ENCODE measurements around the gene PHPT1.
"Not testable (repeated sequence)": the region's sequence is repeated elsewhere in the genome, so short reads cannot be mapped to it uniquely, and the experiment has no call there.

PHPT1 gene

DNA sequence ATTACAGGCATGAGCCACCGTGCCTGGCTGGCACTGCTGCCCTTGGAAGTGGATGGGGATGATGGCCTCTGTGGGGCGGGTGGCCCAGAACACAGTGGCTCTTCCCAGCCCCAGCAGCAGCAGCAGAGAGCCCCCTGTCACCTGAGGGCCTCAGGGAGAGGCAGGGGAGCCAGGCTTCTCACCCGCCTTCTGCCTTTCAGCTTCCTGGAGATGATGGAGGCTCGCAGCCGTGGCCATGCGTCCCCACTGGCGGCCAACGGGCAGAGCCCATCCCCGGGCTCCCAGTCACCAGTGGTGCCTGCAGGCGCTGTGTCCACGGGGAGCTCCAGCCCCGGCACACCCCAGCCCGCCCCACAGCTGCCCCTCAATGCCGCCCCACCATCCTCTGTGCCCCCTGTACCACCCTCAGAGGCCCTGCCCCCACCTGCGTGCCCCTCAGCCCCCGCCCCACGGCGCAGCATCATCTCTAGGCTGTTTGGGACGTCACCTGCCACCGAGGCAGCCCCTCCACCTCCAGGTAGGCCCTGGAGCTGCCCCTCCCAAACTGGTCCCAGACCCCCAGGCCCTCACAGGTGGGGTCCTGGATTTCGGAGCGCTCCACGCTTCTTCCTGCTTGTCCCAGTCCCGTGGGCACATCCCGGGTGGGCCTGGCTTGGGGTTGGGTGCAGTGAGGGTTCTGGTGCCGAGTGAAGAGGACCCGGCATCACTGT is 11.9 kb upstream of the PHPT1 start:
- DNase-seq (ENCODE audit: low spot score), result no peak

DNA sequence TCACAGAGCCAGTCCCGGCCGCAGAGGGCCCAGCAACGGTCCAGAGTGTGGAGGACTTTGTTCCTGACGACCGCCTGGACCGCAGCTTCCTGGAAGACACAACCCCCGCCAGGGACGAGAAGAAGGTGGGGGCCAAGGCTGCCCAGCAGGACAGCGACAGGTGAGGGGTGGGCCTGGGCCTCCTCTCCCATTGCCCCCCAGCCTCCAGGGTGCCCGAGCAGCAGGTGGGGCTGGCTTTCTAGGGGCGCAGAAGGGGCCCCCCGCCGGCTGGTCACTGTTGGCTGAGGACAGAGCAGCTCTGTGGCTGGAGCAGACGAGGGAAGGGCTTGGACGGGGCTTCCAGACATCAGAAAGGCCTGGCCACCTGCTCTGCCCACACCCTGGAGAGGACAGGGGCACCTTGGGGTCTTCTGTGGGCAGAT is 11.3 kb upstream of the PHPT1 start:
- DNase-seq (ENCODE audit: low spot score), result not testable (repeated sequence)

DNA sequence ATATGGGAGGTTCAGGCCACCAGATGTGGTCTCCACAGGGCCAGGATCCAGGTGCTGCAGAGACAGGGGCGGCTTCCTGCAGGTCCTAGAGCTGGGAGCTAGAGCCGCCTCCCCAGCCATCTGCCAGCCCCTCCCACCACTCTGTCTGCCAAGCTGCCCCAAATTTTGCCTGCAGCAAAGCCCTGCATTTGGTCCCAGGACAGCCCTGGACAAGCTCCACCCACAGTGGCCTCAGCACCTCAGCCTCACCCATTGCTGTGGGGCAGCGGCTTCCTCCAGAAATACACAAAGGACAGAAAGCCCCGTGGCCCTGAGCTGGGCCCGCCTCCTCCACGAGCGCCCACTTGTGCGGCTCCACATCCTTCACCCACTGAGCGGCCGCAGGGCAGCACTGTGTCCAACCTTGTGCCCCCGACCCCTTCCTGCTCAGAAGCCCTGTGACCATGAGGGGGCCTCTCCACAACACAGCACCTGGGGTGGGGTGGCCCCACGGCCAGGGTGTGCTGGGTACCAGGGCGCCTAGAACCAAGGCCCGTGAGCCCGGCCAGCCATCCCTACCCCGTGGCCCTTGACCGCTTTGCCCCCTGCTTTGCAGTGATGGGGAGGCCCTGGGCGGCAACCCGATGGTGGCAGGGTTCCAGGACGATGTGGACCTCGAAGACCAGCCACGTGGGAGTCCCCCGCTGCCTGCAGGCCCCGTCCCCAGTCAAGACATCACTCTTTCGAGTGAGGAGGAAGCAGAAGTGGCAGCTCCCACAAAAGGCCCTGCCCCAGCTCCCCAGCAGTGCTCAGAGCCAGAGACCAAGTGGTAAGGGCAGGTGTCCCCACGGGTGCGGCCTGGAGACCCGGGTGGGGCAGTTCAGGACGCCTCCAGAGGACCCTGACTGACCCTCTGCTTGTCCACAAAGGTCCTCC is 10.6 kb upstream of the PHPT1 start:
- no peak for DNase-seq (ENCODE audit: low spot score)

DNA sequence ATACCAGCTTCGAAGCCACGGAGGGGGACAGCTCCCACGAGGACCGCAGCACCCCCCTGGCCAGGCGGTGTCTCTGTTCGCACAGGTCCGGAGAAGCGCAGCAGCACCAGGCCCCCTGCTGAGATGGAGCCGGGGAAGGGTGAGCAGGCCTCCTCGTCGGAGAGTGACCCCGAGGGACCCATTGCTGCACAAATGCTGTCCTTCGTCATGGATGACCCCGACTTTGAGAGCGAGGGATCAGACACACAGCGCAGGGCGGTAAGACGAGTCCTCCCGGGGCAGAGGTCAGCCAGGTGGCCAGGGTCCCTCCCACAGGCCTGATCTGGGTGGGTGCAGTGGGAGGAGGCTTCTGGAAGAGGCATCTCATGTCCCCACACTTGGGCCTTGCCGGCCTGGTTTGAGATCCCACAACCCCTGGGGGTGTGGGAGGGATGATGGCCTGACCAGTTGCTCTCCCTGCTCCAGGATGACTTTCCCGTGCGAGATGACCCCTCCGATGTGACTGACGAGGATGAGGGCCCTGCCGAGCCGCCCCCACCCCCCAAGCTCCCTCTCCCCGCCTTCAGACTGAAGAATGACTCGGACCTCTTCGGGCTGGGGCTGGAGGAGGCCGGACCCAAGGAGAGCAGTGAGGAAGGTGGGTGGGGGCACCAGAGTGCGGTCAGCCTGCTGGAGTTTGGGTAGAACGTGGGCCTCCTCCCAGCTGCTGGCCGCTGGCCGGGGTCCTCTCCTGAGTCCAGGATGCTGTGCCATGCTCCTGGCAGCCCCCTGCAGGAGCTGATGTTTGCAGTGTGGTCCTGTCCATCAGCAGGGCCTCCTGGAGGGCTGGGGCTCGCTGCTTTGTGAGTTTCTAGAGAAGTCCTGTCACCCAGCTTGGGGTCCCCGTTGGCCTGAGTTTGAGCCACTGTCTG is 9.7 kb upstream of the PHPT1 start:
- DNase-seq (ENCODE audit: low spot score), result no peak

DNA sequence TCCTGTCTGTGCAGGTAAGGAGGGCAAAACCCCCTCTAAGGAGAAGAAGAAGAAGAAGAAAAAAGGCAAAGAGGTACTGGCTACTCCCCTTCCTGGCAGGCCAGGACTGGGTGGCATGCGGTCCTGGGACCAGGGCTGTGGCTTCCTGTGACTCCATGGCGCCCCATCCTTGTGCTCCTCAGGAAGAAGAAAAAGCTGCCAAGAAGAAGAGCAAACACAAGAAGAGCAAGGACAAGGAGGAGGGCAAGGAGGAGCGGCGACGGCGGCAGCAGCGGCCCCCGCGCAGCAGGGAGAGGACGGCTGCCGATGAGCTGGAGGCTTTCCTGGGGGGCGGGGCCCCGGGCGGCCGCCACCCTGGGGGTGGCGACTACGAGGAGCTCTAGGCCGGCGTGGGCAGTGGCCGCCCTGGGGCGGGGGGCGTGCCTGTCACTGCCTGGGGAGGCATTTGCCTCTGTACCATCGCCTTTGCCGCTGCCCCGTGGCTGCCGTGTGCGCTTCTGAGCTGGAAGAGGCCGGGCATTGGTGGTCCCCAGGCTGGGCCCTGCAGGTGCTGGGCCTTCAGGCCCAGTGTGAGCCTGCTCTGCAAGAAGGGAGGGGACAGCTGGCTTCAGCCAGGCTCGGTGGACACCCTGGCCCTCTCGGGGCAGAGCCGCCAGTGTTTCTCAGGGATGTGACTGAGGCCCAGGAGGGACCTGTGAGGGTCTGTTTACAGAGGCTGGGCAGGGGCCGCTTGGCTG is 8.9 kb upstream of the PHPT1 start:
- DNase-seq (ENCODE audit: low spot score), result no peak

DNA sequence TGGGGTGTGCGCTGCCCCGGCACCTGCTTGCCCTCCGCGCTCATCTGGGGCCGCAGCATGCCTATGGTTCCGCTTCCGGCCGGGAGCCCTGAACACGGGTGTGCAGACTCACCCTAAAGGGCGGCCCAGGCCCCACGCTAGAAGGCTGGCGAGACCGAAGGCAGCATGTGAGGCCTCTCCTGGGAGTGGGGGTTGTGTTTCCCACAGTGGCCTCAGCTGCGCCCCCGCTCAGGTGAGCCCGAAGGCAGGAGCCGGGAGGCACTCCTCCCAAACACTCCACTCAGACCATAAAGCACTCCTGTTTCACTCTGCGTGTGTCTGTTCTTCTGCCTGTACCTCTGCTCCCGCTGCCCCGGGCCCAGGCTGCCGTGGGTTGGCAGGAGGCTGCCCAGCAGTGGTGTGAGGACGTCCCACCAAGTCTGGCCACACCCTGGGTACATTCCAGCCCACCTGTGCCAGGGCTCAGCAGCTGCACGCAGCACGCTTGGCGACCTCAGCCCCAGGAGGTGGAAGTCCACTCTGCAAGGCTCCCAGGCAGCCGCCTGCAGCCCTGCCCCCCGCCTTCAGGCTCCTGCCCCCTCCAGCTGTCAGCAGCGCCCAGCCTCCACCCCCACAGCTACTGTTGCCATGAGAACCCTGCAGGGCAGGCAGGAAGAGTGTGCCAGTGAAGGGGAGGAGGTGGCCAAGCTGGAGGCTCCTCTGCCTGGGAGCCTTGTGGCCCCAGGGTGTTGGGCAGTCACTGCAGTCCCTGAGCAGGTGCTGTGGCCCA is 8.1 kb upstream of the PHPT1 start:
- peak; percentile 77 for DNase-seq (ENCODE audit: low spot score)

DNA sequence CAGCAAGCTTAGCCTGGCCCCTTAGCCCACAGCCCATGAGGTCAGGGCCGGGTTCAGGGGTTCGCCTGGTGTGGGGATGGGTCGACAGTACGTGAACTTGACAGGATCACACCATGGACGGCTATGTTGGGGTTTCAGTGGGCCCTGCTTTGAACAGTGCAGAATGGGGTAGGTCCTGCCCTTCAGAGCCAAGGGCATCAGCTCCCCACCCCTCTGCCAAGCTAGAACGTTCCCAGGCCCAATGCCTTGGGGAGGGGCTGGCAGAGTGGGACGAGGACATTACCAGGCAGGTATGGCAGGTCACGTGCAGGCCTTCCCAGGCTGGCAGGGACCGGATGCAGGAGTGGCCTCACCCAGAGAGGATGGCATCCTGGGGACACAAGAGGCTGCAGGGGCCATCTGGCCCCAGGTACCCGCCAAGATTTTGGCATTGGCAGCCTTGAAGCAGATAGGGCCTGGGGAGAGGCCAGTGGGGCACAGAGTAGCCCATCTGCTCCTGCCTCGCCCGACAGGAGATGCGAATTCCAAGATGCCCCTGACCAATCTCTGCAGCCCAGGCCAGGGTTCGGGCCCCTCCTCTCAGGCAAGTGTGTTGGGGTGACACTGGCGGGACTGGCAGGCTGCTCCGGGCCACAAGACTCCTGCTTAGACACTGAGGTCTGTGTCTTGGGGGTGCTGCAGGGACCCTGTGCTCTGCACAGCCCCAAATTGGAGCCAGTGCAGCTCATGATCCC is 7.4 kb upstream of the PHPT1 start:
- peak; percentile 93 for DNase-seq (ENCODE audit: low spot score)

DNA sequence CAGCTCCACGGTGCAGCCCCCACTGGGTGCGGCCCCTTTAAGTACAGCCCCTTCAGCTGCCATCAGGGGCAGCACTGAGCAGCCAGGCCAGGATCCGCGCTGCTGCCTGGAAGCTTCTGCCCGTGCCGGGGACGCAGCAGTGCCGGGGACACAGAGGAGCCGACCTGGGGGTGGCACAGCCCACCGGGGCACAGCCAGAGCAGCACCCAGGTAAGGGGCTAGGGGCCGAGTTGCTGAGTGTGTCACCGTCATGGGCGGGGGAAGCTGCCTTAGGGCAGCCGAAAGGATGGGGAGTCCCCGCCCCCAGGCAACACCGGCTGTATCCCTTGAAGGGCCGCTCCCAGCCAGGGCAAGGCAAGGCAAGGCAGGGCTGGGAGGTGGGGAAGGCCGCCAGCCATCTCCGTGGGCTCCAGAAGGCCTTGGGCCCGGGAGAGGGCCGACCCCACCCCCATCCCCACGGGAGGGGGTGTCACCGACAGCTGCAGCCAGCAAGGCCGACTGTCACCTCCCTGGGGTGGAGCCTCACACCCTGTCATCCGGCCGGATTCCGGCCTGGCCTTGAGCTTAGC is 6.7 kb upstream of the PHPT1 start, which contains the start of gene AJM1:
TSS of gene AJM1 (plus strand) at position 99 of the 569 bp plus-strand sequence. CDS start 1,937 bp downstream, outside the sequence.
- peak; percentile 93 for DNase-seq (ENCODE audit: low spot score)

DNA sequence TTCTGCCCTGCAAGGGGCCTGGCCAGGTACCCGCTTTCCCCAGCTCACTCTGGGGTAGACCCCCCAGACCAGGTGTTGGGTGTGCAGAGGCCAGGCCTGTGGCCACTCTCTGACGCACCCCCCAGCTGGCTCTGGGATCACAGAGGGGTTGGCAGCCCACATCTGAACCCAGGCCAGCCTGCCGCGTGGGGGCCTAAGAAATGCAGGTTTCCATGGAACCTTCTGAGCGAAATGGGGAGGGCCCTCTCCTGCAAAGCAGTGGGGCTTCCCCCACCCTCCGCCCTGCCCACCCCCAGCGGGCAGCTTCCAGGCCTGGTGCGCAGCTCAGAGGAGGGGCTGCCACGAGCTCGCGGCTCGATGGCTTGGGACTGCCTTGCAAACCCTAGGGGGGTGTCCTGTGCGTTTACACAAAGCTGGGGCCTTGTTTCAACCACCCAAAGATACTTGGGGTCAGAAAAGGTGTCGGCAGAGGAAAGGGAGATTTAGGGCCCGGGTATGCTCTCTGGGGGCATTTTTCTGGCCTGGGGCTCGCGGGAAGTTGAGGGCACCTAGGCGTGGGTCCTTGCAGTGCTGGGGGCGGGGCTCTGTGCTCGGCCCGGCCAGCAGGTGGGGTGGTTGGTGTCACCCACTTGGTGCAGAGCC is 5.9 kb upstream of the PHPT1 start:
- not testable (repeated sequence) for DNase-seq (ENCODE audit: low spot score)

DNA sequence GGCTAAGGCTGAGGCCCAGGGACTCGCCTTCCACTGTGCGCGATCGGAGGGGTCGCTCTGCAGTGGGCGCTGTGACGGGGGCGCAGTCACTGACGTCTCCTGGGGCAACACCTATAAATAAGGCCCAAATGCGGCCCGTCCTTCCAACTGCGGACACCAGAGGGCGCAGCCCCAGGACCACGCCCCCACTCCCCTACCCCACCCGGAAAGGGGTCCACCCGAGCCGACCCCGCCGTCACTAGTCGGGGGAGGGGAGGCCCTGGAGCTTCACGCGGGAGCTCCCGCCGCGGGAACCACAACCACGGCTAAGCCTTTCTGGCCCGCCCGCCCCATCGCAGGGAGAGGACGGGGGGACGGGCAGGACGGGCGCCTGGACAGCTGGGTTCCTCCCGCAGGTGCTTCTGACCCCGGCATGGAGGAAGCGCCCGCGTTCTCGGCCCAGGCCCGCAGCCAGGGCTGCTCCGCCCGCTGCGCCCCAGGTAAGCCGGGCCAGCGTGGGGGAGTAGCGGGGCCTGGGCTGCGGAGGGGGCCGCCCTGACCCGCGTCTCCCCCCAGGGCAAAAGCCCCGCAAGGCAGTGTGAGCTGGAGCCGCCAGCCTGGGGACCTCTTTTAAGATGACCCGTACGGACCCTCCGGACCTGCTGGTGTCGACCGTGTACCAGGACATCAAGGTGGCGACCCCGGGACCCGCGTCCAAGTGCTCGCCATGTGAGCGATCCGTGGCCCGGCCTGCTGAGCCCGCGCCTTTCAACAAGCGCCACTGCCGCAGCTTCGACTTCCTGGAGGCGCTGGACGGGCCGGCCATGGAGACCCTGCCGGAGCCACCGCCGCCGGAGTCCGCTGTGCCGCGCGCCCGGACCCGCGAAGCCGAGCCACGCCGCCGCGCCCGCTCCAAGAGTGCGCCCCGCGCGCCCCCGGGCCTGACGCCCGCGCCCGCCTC is 5.1 kb upstream of the PHPT1 start:
- DNase-seq (ENCODE audit: low spot score), result not testable (repeated sequence)

DNA sequence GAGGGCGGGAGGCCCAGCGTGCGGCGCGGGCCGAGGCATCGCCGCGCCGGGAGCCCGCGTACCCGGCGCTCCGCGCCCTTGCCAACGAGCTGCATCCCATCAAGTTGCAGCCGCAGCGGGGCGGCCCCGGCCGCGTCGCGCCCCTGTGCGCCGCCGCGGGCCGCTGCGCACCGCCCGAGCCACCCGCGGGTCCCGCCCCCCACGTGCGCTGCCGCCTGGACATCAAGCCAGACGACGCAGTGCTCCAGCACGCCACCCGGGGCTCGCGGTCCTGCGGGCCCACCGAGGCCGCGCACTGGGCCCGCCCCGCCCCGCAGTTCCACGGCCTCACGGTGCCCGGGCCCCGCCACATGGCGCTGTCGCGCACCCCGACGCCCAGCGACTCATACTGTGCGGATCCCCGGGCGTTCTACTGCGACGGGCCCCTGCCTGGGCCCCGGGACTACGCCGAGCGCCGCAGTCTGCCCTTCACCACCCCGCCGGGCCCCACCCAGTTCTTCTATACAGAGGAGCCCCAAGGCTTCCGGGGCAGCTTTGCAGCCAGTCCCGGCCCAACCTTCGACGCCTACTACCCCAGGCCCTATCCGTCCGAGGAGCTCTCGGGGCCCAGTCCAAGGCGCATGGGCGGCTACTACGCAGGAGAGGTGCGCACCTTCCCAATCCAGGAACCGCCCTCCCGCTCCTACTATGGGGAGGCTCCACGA is 4.3 kb upstream of the PHPT1 start:
- DNase-seq (ENCODE audit: low spot score), result no peak

DNA sequence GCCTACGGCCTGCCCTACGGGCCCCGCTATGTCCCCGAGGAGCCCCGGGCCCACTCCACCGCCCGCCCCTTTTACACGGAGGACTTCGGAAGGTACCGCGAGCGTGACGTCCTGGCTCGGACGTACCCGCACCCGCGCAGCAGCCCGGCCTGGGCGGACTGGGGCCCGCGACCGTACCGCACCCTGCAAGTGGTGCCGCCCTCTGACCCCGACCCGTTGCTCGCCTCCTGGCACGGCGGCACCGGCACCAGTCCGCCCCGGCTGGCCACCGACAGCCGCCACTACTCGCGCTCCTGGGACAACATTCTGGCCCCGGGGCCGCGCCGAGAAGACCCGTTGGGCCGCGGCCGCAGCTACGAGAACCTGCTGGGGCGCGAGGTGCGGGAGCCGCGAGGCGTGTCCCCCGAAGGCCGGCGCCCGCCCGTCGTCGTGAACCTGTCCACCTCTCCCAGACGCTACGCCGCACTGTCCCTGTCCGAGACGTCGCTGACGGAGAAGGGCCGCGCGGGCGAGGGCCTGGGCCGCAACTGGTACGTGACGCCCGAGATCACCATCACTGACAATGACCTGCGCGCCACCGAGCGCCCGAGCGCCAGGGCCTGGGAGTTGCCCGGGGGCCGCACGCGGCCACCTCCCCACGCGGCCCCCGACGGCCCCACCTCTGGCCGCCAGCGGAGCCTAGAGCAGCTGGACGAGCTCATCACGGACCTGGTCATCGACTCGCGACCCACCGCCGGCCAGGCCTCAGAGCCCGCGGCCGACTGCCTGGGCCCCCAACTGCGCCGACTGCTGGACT is 3.5 kb upstream of the PHPT1 start:
- no peak for DNase-seq (ENCODE audit: low spot score)

DNA sequence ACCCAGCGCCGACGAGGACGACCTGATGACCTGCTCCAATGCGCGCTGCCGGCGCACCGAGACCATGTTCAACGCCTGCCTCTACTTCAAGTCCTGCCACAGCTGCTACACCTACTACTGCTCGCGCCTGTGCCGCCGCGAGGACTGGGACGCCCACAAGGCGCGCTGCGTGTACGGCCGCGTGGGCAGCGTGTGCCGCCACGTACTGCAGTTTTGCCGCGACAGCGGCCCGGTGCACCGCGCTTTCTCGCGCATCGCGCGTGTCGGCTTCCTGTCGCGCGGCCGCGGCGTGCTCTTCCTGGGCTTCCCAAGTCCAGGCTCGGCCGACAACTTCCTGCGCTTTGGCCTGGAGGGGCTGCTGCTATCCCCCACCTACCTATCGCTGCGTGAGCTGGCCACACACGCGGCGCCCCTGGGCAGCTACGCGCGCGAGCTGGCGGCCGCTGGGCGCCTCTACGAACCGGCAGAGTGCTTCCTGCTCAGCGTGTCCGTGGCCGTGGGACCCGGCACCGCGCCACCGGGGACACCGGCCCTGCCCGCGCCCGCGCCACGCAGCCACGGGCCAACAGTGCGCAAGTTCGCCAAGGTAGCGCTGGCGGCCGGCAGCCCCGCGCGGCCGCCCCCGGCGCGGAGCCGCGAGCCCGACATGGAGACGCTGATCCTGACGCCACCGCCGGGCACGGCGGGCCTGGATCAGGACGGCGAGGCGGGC is 2.7 kb upstream of the PHPT1 start:
- DNase-seq (ENCODE audit: low spot score), result no peak

DNA sequence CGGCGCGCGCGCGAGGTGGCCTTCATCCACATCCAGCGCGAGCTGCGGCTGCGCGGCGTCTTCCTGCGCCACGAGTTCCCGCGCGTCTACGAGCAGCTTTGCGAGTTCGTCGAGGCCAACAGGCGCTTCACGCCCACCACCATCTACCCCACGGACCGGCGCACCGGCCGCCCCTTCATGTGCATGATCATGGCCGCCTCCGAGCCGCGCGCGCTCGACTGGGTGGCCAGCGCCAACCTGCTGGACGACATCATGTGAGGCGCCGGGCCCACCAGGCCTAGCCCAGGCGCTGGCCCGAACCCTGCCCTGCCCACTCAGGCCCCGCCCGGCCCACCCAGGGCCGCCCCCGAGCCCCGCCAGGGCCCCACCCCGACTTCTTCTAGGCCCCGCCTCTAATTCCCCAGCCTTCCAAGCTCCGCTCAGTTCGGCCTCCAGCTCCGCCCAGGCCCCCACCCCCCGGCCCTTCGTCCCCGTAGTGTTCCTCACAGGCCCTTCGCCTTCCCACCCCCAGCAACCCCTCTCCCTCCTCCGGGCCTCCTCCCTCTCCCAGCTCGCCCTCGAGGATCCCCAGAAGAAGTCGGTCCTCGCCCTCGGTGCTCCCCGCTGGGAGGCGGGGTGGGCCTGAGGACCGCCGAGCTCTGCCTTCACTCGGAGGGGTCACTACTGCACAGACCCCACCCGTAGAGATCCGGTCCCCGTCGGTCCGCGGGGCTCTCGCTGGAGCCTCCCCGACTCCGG is 2.0 kb upstream of the PHPT1 start:
- no peak for DNase-seq (ENCODE audit: low spot score)

DNA sequence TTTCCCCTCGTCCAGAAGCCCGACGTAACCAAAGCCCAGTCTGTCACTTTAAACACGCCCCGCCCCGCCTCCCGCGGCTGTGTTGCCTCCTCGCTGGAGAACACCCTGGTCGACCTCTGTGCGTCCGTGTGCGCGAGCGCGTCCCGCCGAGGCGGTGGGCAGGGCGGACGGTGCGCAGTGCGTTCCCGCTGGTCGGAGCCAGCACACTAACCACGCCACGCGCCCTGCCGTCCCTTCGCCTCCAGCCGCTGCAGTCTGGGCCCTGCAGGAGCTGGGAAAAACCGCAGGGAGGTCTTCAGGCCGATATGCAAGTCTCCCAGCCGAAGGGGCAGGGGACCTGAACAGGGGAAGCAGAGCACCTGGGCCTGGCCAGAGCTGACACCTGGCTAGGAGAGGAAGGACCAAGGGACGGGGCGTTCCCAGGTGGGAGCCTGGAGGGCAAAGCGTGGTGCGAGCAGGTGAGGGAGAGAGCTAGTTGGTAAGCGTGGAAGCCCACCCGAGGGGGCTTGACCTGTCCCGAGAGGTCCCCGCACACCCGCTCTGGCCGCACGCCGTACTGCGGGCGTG is 1.3 kb upstream of the PHPT1 start:
- DNase-seq (ENCODE audit: low spot score), result peak; percentile 57
